A549 (cell line): ENCODE measurements around the gene SLC26A9.

Experiments
- EHMT2 ChIP-seq: fragments of 200-600 bp; sonication (generic); IDR thresholded peaks from 2 replicates; pipeline ENCODE4 v1.6.1; 2016; ENCODE audit warnings: antibody characterized with exemption, low read depth, mild to moderate bottlenecking, moderate library complexity
- EP300 ChIP-seq, 2 experiments: fragments of >200 bp; sonication (Bioruptor Twin); formaldehyde crosslinking; IDR thresholded peaks; 2 replicates in 1 of 2; 3 replicates in 1 of 2; pipeline ENCODE4 v1.6.1; 2016 to 2017
- HDAC2 ChIP-seq: fragments of 200-600 bp; sonication (generic); IDR thresholded peaks from 2 replicates; pipeline ENCODE4 v1.6.1; 2016
- HOXA7 ChIP-seq: fragments of 250-450 bp; sonication (Bioruptor Pico); IDR thresholded peaks from 2 replicates; pipeline ENCODE4 v1.5.0; 2020; ENCODE audit warnings: mild to moderate bottlenecking, moderate library complexity
- JUN ChIP-seq, 2 experiments: fragments of >200 bp; sonication (Bioruptor Twin); formaldehyde crosslinking; IDR thresholded peaks; 2 replicates in 1 of 2; 3 replicates in 1 of 2; pipeline ENCODE4 v1.6.1; 2016 to 2017
- MAX ChIP-seq: IDR thresholded peaks from 2 replicates; pipeline ENCODE4 v1.6.1; 2012
- MYC ChIP-seq: IDR thresholded peaks from 2 replicates; pipeline ENCODE4 v1.6.1; 2012; ENCODE audit warnings: mild to moderate bottlenecking, inconsistent platforms, low read length, improper control_type of control experiment, borderline replicate concordance
- NR3C1 ChIP-seq: fragments of >200 bp; sonication (Bioruptor Twin); formaldehyde crosslinking; IDR thresholded peaks from 3 replicates; pipeline ENCODE4 v1.6.1; 2017
- POLR2A ChIP-seq: IDR thresholded peaks from 2 replicates; pipeline ENCODE4 v1.6.1; 2012; ENCODE audit warnings: mild to moderate bottlenecking, low read length
- RARB ChIP-seq: fragments of 250-450 bp; sonication (Bioruptor Pico); IDR thresholded peaks from 2 replicates; pipeline ENCODE4 v1.8.0; 2021; ENCODE audit warnings: mild to moderate bottlenecking, moderate library complexity
- REST ChIP-seq: fragments of 200-600 bp; sonication (generic); IDR thresholded peaks from 2 replicates; pipeline ENCODE4 v1.6.1; 2016; ENCODE audit warnings: antibody characterized with exemption, mild to moderate bottlenecking, moderate library complexity
- TF ChIP-seq, protein P1 (sequence below): fragments of >200 bp; sonication (Bioruptor Twin); formaldehyde crosslinking; IDR thresholded peaks from 3 replicates; pipeline ENCODE4 v1.5.1; 2016

GRCh38 chr1:205986292-205986691 lies 43.0 kb upstream of the SLC26A9 start:
- TF ChIP-seq, protein P1, sequence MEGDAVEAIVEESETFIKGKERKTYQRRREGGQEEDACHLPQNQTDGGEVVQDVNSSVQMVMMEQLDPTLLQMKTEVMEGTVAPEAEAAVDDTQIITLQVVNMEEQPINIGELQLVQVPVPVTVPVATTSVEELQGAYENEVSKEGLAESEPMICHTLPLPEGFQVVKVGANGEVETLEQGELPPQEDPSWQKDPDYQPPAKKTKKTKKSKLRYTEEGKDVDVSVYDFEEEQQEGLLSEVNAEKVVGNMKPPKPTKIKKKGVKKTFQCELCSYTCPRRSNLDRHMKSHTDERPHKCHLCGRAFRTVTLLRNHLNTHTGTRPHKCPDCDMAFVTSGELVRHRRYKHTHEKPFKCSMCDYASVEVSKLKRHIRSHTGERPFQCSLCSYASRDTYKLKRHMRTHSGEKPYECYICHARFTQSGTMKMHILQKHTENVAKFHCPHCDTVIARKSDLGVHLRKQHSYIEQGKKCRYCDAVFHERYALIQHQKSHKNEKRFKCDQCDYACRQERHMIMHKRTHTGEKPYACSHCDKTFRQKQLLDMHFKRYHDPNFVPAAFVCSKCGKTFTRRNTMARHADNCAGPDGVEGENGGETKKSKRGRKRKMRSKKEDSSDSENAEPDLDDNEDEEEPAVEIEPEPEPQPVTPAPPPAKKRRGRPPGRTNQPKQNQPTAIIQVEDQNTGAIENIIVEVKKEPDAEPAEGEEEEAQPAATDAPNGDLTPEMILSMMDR = no peak
- TF ChIP-seq HDAC2 = no peak
- TF ChIP-seq EHMT2 = no peak
- TF ChIP-seq MAX = no peak
- no peak for TF ChIP-seq EP300 (IDR thresholded peaks at IDR 0.05)
- TF ChIP-seq POLR2A = no peak
- TF ChIP-seq REST = no peak
- no peak for TF ChIP-seq MYC
- TF ChIP-seq RARB (CRISPR knock-in tag) = no peak
- TF ChIP-seq HOXA7 (CRISPR knock-in tag) = no peak
- TF ChIP-seq NR3C1 = no peak
- TF ChIP-seq JUN (IDR thresholded peaks at IDR 0.05) = no peak
